ENCODE data around the gene PNPLA7. TPM values are rescaled to one million over a fixed set of nuclear protein-coding genes. Genes with fewer than 3 reads are reported as not detected.

The PNPLA7 gene
- total and polyA plus RNA-seq, 3 experiments from 2014 or later: 0.79 to 2.4 (median 2.0) TPM

- H3K9me3 ChIP-seq (ENCODE audit: low read length): no peaks in the 10 kb centered on the region
- H3K4me3 ChIP-seq (ENCODE audit: low read length): no peak overlapping the region
- H3K36me3 ChIP-seq (ENCODE audit: insufficient read depth, low read length): no peaks in the 10 kb centered on the region
- H3K27me3 ChIP-seq (ENCODE audit: insufficient read depth, low read length, poor library complexity, severe bottlenecking): no peaks in the 10 kb centered on the region
- peak overlapping the region in 2 of 8 donors; percentile 26 to 71 for H3K27ac Mint-ChIP-seq
- no peaks in the 10 kb centered on the region for H3K9me3 Mint-ChIP-seq
- no peak overlapping the region for H3K27ac ChIP-seq (ENCODE audit: low read depth, low read length)
- CTCF ChIA-PET: no interaction called here
- peaks cover 0 to 5% (median 0%) of the 10 kb centered on the region in 3 donors for H3K36me3 Mint-ChIP-seq
- POLR2A ChIA-PET: no interaction called here
- H3K4me1 ChIP-seq (ENCODE audit: insufficient read depth, low read length): peaks cover 14% of the 10 kb centered on the region
- peaks cover 10 to 17% (median 13%) of the 10 kb centered on the region in 3 donors for H3K4me1 Mint-ChIP-seq
- H3K4me3 Mint-ChIP-seq: peak overlapping the region in 3 of 7 donors; percentile 12 to 58 (median 32)
- no peaks in the 10 kb centered on the region for H3K27me3 Mint-ChIP-seq
- DNase-seq: no peak
Measured at GRCh38 chr9:137547687-137548543, 2.3 kb downstream of the PNPLA7 start.

- H3K36me3 Mint-ChIP-seq: no peaks in the 10 kb centered on the region
- DNase-seq: no peak
- ChIA-PET CTCF (interaction anchor here (1.1 to 1.6 kb wide), 3 partner anchors 8 to 34 kb away, joined by 3 to 4 read pairs (median 4); partner anchors contain the start of gene DPH7), POLR2A (no interaction called here)
- no peaks in the 10 kb centered on the region for H3K9me3 Mint-ChIP-seq
- Histone ChIP-seq H3K36me3 (ENCODE audit: insufficient read depth, low read length) (no peaks in the 10 kb centered on the region), H3K4me1 (ENCODE audit: insufficient read depth, low read length) (peaks cover 8% of the 10 kb centered on the region), H3K4me3 (ENCODE audit: low read length) (no peak overlapping the region), H3K27me3 (ENCODE audit: insufficient read depth, low read length, poor library complexity, severe bottlenecking) (no peaks in the 10 kb centered on the region), H3K9me3 (ENCODE audit: low read length) (no peaks in the 10 kb centered on the region), H3K27ac (ENCODE audit: low read depth, low read length) (no peak overlapping the region)
- no peaks in the 10 kb centered on the region for H3K27me3 Mint-ChIP-seq
- no peak overlapping the region for H3K4me3 Mint-ChIP-seq
- H3K4me1 Mint-ChIP-seq: peaks cover 5 to 7% (median 5%) of the 10 kb centered on the region in 3 donors
- no peak overlapping the region for H3K27ac Mint-ChIP-seq
Measured at GRCh38 chr9:137545123-137545522, 5.1 kb downstream of the PNPLA7 start.

GRCh38 chr9:137544176-137544760 lies 5.9 kb downstream of the PNPLA7 start:
- no peak overlapping the region for H3K4me3 ChIP-seq (ENCODE audit: low read length)
- H3K36me3 Mint-ChIP-seq: no peaks in the 10 kb centered on the region
- no peaks in the 10 kb centered on the region for H3K36me3 ChIP-seq (ENCODE audit: insufficient read depth, low read length)
- no peaks in the 10 kb centered on the region for H3K27me3 Mint-ChIP-seq
- DNase-seq: no peak
- no peaks in the 10 kb centered on the region for H3K27me3 ChIP-seq (ENCODE audit: insufficient read depth, low read length, poor library complexity, severe bottlenecking)
- peak overlapping the region in 2 of 8 donors; percentile 76 to 82 for H3K27ac Mint-ChIP-seq
- no peaks in the 10 kb centered on the region for H3K9me3 ChIP-seq (ENCODE audit: low read length)
- ChIA-PET POLR2A (no interaction called here), CTCF (no interaction called here)
- no peaks in the 10 kb centered on the region for H3K4me1 Mint-ChIP-seq
- H3K4me3 Mint-ChIP-seq: no peak overlapping the region
- H3K27ac ChIP-seq (ENCODE audit: low read depth, low read length): no peak overlapping the region
- H3K9me3 Mint-ChIP-seq: no peaks in the 10 kb centered on the region
- H3K4me1 ChIP-seq (ENCODE audit: insufficient read depth, low read length): no peaks in the 10 kb centered on the region

GRCh38 chr9:137543237-137543963 lies 6.8 kb downstream of the PNPLA7 start:
- ChIA-PET CTCF (no interaction called here), POLR2A (no interaction called here)
- H3K36me3 Mint-ChIP-seq: no peaks in the 10 kb centered on the region
- DNase-seq: no peak
- no peaks in the 10 kb centered on the region for H3K4me1 Mint-ChIP-seq
- H3K9me3 Mint-ChIP-seq: no peaks in the 10 kb centered on the region
- H3K9me3 ChIP-seq (ENCODE audit: low read length): no peaks in the 10 kb centered on the region
- no peaks in the 10 kb centered on the region for H3K4me1 ChIP-seq (ENCODE audit: insufficient read depth, low read length)
- no peaks in the 10 kb centered on the region for H3K27me3 Mint-ChIP-seq
- no peak overlapping the region for H3K27ac ChIP-seq (ENCODE audit: low read depth, low read length)
- peak overlapping the region in 1 of 8 donors; percentile 36 for H3K27ac Mint-ChIP-seq
- H3K4me3 ChIP-seq (ENCODE audit: low read length): no peak overlapping the region
- H3K27me3 ChIP-seq (ENCODE audit: insufficient read depth, low read length, poor library complexity, severe bottlenecking): no peaks in the 10 kb centered on the region
- H3K36me3 ChIP-seq (ENCODE audit: insufficient read depth, low read length): no peaks in the 10 kb centered on the region
- H3K4me3 Mint-ChIP-seq: peak overlapping the region in 1 of 7 donors; percentile 32

GRCh38 chr9:137542486-137542885 lies 7.7 kb downstream of the PNPLA7 start:
- no peak for DNase-seq
- Mint-ChIP-seq H3K9me3 (no peaks in the 10 kb centered on the region), H3K27ac (no peak overlapping the region), H3K4me1 (peaks cover 0 to 3% (median under 1%) of the 10 kb centered on the region in 3 donors), H3K4me3 (no peak overlapping the region), H3K36me3 (no peaks in the 10 kb centered on the region), H3K27me3 (no peaks in the 10 kb centered on the region)
- ChIA-PET CTCF (no interaction called here), POLR2A (no interaction called here)
- no peaks in the 10 kb centered on the region for H3K36me3 ChIP-seq (ENCODE audit: insufficient read depth, low read length)
- H3K4me3 ChIP-seq (ENCODE audit: low read length): no peak overlapping the region
- no peak overlapping the region for H3K27ac ChIP-seq (ENCODE audit: low read depth, low read length)
- H3K4me1 ChIP-seq (ENCODE audit: insufficient read depth, low read length): no peaks in the 10 kb centered on the region
- H3K9me3 ChIP-seq (ENCODE audit: low read length): no peaks in the 10 kb centered on the region
- H3K27me3 ChIP-seq (ENCODE audit: insufficient read depth, low read length, poor library complexity, severe bottlenecking): no peaks in the 10 kb centered on the region

- no peak overlapping the region for H3K4me3 Mint-ChIP-seq
- no peaks in the 10 kb centered on the region for H3K36me3 Mint-ChIP-seq
- Histone ChIP-seq H3K36me3 (ENCODE audit: insufficient read depth, low read length) (no peaks in the 10 kb centered on the region), H3K4me3 (ENCODE audit: low read length) (no peak overlapping the region), H3K27ac (ENCODE audit: low read depth, low read length) (no peak overlapping the region), H3K27me3 (ENCODE audit: insufficient read depth, low read length, poor library complexity, severe bottlenecking) (no peaks in the 10 kb centered on the region), H3K4me1 (ENCODE audit: insufficient read depth, low read length) (peaks cover 7% of the 10 kb centered on the region), H3K9me3 (ENCODE audit: low read length) (no peaks in the 10 kb centered on the region)
- no peak overlapping the region for H3K27ac Mint-ChIP-seq
- no peaks in the 10 kb centered on the region for H3K27me3 Mint-ChIP-seq
- H3K4me1 Mint-ChIP-seq: peaks cover 13 to 17% (median 14%) of the 10 kb centered on the region in 3 donors
- ChIA-PET CTCF (no interaction called here), POLR2A (no interaction called here)
- peaks cover 0 to 5% (median 0%) of the 10 kb centered on the region in 5 donors for H3K9me3 Mint-ChIP-seq
- DNase-seq: peak in 1 of 5 donors; percentile 30
Measured at GRCh38 chr9:137540536-137540935, 9.7 kb downstream of the PNPLA7 start.

GRCh38 chr9:137538058-137538457 lies 12.1 kb downstream of the PNPLA7 start:
- peaks cover 22 to 26% (median 23%) of the 10 kb centered on the region in 3 donors for H3K4me1 Mint-ChIP-seq
- Histone ChIP-seq H3K4me1 (ENCODE audit: insufficient read depth, low read length) (peaks cover 14% of the 10 kb centered on the region), H3K27me3 (ENCODE audit: insufficient read depth, low read length, poor library complexity, severe bottlenecking) (no peaks in the 10 kb centered on the region), H3K36me3 (ENCODE audit: insufficient read depth, low read length) (no peaks in the 10 kb centered on the region), H3K4me3 (ENCODE audit: low read length) (no peak overlapping the region), H3K27ac (ENCODE audit: low read depth, low read length) (no peak overlapping the region), H3K9me3 (ENCODE audit: low read length) (no peaks in the 10 kb centered on the region)
- H3K9me3 Mint-ChIP-seq: peaks cover 0 to 5% (median 0%) of the 10 kb centered on the region in 5 donors
- H3K36me3 Mint-ChIP-seq: no peaks in the 10 kb centered on the region
- DNase-seq: peak in 1 of 5 donors; percentile 30
- POLR2A ChIA-PET: no interaction called here
- H3K27ac Mint-ChIP-seq: peak overlapping the region in 1 of 8 donors; percentile 71
- no peak overlapping the region for H3K4me3 Mint-ChIP-seq
- CTCF ChIA-PET: interaction anchor here (1.5 kb wide), 1 partner anchor 8 kb away, joined by 4 read pairs; no protein-coding TSS in a partner anchor
- H3K27me3 Mint-ChIP-seq: no peaks in the 10 kb centered on the region
